Activated CD4-positive, alpha-beta T cell treated with anti-CD3 and anti-CD28 coated beads for 36 hours (primary cell): ENCODE data around the gene TBRG1. TPM values are rescaled to one million over a fixed set of nuclear protein-coding genes. Genes with fewer than 3 reads are reported as not detected.

Experiments
- ATAC-seq: fragments of 200-7000 bp; cut with Tn5 transposase; one replicate; pipeline ENCODE4 v1.10.0; 2021; ENCODE audit warnings: mild to moderate bottlenecking, moderate library complexity
- CTCF ChIA-PET: fragments of 350-600 bp; sonication (Branson Sonifier 250); formaldehyde crosslinking; loops from one replicate; lab custom pipeline; 2021; ENCODE audit warnings: antibody characterized with exemption; lab: Charles Lee
- POLR2A ChIA-PET: fragments of 350-600 bp; sonication (Branson Sonifier 250); formaldehyde crosslinking; loops from one replicate; lab custom pipeline; 2021; ENCODE audit warnings: antibody characterized with exemption, inconsistent platforms; lab: Charles Lee
- DNase-seq: peaks from one replicate; pipeline ENCODE4 v3.0.0-alpha.2; 2020
- H3K27ac Mint-ChIP-seq: one replicate; pipeline ENCODE4 v1.8.0; 2021; ENCODE audit warnings: mixed read lengths
- H3K27me3 Mint-ChIP-seq: one replicate; pipeline ENCODE4 v1.8.0; 2021; ENCODE audit warnings: mixed read lengths
- H3K36me3 Mint-ChIP-seq: one replicate; pipeline ENCODE4 v1.8.0; 2021; ENCODE audit warnings: low read depth, mixed read lengths
- H3K4me1 Mint-ChIP-seq: one replicate; pipeline ENCODE4 v1.8.0; 2021; ENCODE audit warnings: mixed read lengths
- H3K4me3 Mint-ChIP-seq: one replicate; pipeline ENCODE4 v1.8.0; 2021; ENCODE audit warnings: mild to moderate bottlenecking, moderate library complexity, mixed read lengths
- H3K9me3 Mint-ChIP-seq: one replicate; pipeline ENCODE4 v1.8.0; 2021; ENCODE audit warnings: low read depth, mixed read lengths
- intact Hi-C, 2 experiments: fragments of 100-400 bp; cut with DNase I in 1 of 2; cut with micrococcal nuclease in 1 of 2; formaldehyde crosslinking; loops; one replicate each; pipeline versions ENCODE4 v1.14.2 to v1.15.1; 2022 to 2024; cut with DNase I, micrococcal nuclease
- total RNA-seq, 2 experiments: library from RNA; stranded (reverse); gene quantifications; one replicate each; pipeline ENCODE4 v1.2.3, GENCODE V29; 2021

TBRG1 gene, protein sequence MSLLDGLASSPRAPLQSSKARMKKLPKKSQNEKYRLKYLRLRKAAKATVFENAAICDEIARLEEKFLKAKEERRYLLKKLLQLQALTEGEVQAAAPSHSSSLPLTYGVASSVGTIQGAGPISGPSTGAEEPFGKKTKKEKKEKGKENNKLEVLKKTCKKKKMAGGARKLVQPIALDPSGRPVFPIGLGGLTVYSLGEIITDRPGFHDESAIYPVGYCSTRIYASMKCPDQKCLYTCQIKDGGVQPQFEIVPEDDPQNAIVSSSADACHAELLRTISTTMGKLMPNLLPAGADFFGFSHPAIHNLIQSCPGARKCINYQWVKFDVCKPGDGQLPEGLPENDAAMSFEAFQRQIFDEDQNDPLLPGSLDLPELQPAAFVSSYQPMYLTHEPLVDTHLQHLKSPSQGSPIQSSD
- 10 to 100 TPM; 29.6 to 40.6 TPM for total RNA-seq

DNA sequence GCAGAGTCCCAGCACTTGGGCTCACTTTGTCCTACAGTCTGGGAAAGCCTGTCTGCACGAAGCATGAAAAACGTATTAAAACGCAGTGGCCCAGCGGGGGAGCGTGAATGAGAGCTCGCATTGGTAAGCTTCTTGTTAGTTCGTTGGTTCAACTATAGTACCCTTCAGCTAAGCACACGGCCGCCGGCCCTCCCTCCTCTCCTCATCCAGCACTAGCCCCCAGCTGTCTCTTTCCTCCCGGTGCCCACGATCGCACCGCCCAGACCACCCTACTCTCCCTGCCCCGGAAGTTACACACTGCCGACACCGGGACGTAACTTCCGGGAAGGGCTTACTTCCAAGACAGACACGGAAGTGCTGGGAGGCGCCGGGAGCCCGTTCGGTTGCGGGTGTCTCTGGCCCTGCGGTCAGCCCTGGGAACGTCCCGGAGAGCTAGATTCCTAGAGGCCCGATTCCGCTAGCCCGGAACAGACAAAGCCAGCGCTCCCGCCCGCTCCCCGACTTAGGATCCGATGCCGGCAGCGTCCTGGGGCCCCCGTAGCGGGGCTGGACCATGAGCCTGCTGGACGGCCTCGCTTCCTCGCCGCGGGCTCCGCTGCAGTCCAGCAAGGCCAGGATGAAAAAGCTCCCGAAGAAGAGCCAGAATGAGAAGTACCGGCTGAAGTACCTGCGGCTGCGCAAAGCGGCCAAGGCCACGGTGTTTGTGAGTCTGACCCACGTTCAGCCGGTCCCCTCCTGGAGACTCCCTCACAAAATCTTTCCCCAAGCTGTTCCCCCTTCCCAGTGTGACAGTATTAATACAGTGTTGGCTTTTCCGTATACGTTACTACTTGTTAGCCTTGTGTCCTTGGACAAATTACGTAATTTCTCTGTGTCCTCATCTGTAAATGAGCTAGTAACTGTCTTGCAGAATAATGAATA, at the start of gene TBRG1:
Gene TBRG1, plus strand, starts transcription at position 334 of the 921 bp plus-strand sequence. Its CDS starts 220 bp downstream, at position 554.
- intact Hi-C loops: loop anchor here (1.0 to 10.0 kb wide), 10 partner anchors 51 to 1592 kb away; partner anchors contain the start of genes SIAE (in 2 of the 2), SPA17 (in 2 of the 2), CCDC15 (in 1 of the 2) and ESAM (in 1 of the 2)
- POLR2A ChIA-PET: interaction anchor here (0.6 to 0.8 kb wide), 3 partner anchors 254 to 968 kb away, joined by 3 to 6 read pairs (median 3); no protein-coding TSS in a partner anchor
- Mint-ChIP-seq H3K4me3 (peak within 1 kb of the TSS; percentile 93), H3K36me3 (peaks cover 26% of the 10 kb centered on the region), H3K4me1 (peaks cover 22% of the 10 kb centered on the region), H3K27me3 (peaks cover 5% of the 10 kb centered on the region), H3K9me3 (no peaks in the 10 kb centered on the region), H3K27ac (peak within 1 kb of the TSS; percentile 95)
- CTCF ChIA-PET: interaction anchor here (0.5 to 1.7 kb wide), 8 partner anchors 10 to 214 kb away, joined by 3 to 7 read pairs (median 4); no protein-coding TSS in a partner anchor
- ATAC-seq (peak; percentile 99), DNase-seq (peak; percentile 87)

DNA sequence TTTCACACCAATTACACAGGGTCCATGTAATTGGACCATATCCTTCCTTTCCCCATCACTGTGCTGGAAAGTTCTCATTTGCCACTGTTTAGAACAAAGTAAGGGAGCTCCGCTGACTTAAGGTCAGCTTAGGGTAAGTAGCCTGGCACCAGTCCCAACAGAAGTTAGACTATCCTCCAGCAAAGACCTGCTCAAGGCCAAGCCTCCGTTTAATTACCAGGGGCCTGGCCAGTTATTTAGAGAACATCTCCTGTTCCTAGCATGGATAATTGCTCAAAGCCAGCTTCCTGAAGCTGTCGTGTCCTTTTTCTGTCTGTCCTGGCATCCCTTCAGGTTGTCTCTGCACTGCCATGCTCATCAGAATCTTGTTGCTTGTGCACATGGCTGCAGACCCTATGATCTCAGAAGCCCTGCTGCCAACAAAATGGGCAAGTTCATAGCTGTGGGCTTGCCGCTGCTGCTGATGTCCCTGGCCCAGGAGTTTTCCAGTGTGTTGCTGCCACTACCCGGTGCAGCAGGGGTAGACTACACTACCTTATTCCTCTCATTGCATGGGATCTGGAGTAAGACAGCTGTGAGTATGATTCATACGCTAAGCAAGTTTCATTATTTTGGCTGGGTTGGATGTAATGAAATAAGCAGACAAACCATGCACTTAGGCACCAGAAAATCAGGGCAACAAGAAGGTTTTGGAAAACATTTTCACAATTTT, 44.8 kb upstream of the TBRG1 start:
- no peak for ATAC-seq
- no peaks in the 10 kb centered on the region for H3K9me3 Mint-ChIP-seq
- H3K4me1 Mint-ChIP-seq: no peaks in the 10 kb centered on the region
- DNase-seq: no peak
- CTCF ChIA-PET: interaction anchor here (0.7 to 1.7 kb wide), 4 partner anchors 8 to 1790 kb away, joined by 3 to 7 read pairs (median 4); no protein-coding TSS in a partner anchor
- peaks cover 17% of the 10 kb centered on the region for H3K27me3 Mint-ChIP-seq
- no peak overlapping the region for H3K27ac Mint-ChIP-seq
- POLR2A ChIA-PET: no interaction called here
- H3K4me3 Mint-ChIP-seq: no peak overlapping the region
- no peaks in the 10 kb centered on the region for H3K36me3 Mint-ChIP-seq
- intact Hi-C loops: no loop called here

DNA sequence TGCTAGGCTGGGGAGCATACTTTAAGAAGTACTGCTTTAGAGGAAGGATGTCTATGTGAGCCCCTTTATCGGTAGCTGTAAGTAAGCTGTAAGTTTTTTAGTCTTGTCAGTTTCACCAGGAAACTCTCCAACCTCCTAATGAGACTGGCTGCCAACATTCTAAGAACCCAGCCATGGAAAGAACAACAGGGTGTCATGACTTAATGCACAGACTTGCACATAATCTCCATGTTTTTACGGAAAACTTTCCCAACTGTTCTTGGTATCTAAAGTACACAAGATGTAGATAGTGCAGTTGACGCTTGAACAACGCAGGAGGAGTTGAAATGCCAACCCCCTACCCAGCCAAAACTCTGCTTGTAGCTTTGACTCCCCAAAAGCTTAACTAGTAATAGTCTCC, 43.9 kb upstream of the TBRG1 start:
- intact Hi-C loops: no loop called here
- H3K9me3 Mint-ChIP-seq: no peaks in the 10 kb centered on the region
- H3K27me3 Mint-ChIP-seq: peaks cover 12% of the 10 kb centered on the region
- H3K4me1 Mint-ChIP-seq: no peaks in the 10 kb centered on the region
- DNase-seq (no peak), ATAC-seq (no peak)
- CTCF ChIA-PET: no interaction called here
- no peak overlapping the region for H3K4me3 Mint-ChIP-seq
- H3K36me3 Mint-ChIP-seq: no peaks in the 10 kb centered on the region
- POLR2A ChIA-PET: no interaction called here
- no peak overlapping the region for H3K27ac Mint-ChIP-seq

DNA sequence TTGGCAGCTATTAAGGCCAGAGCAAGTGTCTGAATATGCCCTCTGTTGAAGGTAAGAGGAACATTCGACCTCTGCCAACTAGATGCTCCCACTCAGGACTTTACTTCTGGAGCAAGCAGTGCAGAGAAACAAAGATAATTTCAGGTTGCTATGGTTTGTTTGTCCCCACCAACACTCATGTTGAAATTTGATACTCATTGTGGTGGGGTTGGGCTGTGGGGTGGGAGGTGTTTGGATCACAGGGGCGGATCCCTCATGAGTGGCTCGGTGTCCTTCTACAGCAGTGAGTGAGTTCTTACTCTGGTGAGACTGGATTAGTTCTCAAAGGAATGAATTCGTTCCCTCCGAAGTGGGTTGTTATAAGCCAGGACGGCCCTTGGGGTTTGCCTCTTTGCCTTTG, 40.8 kb upstream of the TBRG1 start:
- H3K36me3 Mint-ChIP-seq: no peaks in the 10 kb centered on the region
- no peak for ATAC-seq
- CTCF ChIA-PET: no interaction called here

DNA sequence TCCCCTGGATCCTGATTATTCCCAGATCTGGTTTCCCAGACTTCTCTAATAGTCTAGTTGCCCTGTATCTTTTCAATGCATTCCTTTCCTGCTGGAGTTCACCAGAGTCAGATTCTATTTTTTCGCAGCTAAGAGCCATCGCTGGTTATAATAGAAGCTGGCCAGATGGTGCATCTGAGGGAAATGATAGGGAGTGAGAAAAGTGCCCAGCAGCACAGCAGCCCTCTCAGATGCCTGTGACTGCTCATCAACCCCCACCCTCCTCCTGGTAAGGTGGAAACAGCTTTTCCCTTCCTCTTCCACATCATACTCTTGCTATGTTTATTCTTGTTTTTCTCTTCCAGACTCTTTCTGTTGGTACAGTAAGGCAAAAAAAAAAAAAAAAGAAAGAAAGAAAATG, 40.1 kb upstream of the TBRG1 start:
- CTCF ChIA-PET: interaction anchor here (0.6 to 4.0 kb wide), 4 partner anchors 37 to 167 kb away, joined by 3 to 28 read pairs (median 3); no protein-coding TSS in a partner anchor

More for the DNA sequence above, 40.8 kb upstream of the TBRG1 start:
- Mint-ChIP-seq H3K4me3 (no peak overlapping the region), H3K27me3 (peaks cover 6% of the 10 kb centered on the region), H3K4me1 (no peaks in the 10 kb centered on the region), H3K9me3 (no peaks in the 10 kb centered on the region), H3K27ac (no peak overlapping the region)
- POLR2A ChIA-PET: no interaction called here
- intact Hi-C loops: no loop called here
- no peak for DNase-seq

DNA sequence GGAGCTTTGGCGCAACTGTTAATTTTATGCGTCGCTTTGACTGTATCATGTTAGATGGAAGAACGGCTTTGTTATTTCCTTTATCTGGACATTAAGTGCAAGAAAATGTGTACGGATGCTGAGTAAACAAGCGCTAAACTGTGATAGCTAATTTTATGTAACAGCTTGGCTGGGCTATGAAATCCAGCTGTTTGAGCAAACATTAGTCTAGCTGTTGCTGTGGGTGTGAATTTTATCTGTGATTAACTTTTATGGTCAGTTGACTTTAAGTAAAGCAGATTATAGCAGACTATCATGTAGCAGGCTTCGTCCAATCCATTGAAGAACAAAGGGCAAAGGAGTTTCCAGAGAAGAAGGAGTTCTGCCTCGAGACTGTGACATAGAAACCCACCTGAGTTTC, 38.9 kb upstream of the TBRG1 start:
- intact Hi-C loops: no loop called here
- Mint-ChIP-seq H3K27me3 (peaks cover 14% of the 10 kb centered on the region), H3K36me3 (no peaks in the 10 kb centered on the region), H3K27ac (no peak overlapping the region), H3K4me3 (no peak overlapping the region), H3K9me3 (no peaks in the 10 kb centered on the region), H3K4me1 (no peaks in the 10 kb centered on the region)
- ChIA-PET POLR2A (no interaction called here), CTCF (interaction anchor here (0.9 to 4.0 kb wide), 5 partner anchors 22 to 182 kb away, joined by 3 to 28 read pairs (median 9); no protein-coding TSS in a partner anchor)
- ATAC-seq (no peak), DNase-seq (no peak)

More for the DNA sequence above, 40.1 kb upstream of the TBRG1 start:
- no peak for ATAC-seq
- POLR2A ChIA-PET: no interaction called here
- Mint-ChIP-seq H3K4me3 (no peak overlapping the region), H3K4me1 (no peaks in the 10 kb centered on the region), H3K9me3 (no peaks in the 10 kb centered on the region), H3K36me3 (no peaks in the 10 kb centered on the region), H3K27ac (no peak overlapping the region), H3K27me3 (peaks cover 10% of the 10 kb centered on the region)
- intact Hi-C loops: no loop called here
- DNase-seq: no peak

DNA sequence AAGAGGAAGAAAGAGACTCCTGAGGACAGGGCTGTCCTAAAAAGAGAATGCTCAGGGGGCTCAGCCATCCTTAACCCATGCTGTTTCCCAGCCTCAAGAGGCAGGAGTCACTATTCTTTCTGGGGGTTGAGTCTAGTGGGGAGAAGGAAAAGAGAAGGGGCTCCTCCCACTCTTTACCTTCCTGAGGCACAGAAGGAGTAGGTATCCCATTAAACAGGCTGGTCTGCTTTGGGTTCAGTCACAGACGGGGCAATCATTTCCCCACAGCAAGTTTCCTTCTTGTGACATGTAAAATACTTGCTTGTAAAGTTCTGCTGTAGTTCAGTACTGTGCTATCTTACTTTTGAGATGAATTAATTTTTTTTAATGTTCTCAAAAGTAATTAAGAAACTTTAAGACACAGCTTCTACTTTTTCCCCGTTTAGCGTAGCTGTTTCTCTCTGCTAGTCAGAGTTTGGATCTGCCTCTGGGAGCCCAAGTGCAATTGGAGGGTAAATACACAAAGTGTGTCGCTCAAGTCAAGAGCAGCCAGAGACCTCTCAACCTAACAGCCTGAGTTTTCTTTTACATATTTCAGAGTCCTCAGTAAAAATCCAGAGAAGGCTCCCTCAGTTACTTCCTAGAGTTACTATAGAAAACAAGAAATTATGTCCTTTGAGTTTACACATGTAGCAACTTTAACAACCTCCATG, 37.8 kb upstream of the TBRG1 start:
- intact Hi-C loops: loop anchor here (5.0 kb wide), 2 partner anchors 183 to 513 kb away; no protein-coding TSS in a partner anchor
- H3K36me3 Mint-ChIP-seq: no peaks in the 10 kb centered on the region
- ChIA-PET CTCF (interaction anchor here (0.6 to 4.0 kb wide), 8 partner anchors 9 to 183 kb away, joined by 3 to 28 read pairs (median 3); no protein-coding TSS in a partner anchor), POLR2A (no interaction called here)
- H3K27me3 Mint-ChIP-seq: peaks cover 14% of the 10 kb centered on the region
- DNase-seq (no peak), ATAC-seq (no peak)
- no peak overlapping the region for H3K27ac Mint-ChIP-seq
- H3K4me3 Mint-ChIP-seq: no peak overlapping the region
- no peaks in the 10 kb centered on the region for H3K4me1 Mint-ChIP-seq
- H3K9me3 Mint-ChIP-seq: no peaks in the 10 kb centered on the region

DNA sequence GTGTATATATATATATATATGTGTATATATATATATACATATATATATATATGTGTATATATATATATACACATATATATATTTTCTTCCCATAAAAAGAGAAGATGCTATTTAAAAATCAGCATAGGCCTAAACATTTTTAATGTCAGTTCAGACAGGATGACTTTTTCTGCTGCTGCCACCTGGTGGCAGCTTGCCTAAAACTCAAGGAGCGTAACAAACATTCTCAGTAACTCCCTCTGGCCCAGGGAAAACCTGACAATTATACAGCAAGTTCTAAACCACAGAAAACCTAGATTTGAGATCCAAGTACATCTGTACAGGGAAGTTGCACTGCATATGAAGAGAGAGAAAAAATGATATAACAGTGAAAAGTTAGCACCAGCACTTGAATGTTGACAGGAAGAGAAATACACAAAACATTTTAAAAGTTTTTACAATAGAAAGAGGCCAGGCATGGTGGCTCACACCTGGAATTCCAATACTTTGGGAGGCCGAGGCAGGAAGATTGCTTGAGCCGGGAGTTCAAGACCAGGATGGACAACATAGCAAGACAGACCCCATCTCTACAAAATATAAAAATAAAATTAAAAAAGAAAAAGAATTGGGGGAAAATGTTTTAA, 36.3 kb upstream of the TBRG1 start:
- H3K4me3 Mint-ChIP-seq: no peak overlapping the region
- ATAC-seq: no peak
- H3K27ac Mint-ChIP-seq: no peak overlapping the region
- intact Hi-C loops: loop anchor here (1.0 to 5.0 kb wide), 5 partner anchors 171 to 515 kb away; no protein-coding TSS in a partner anchor
- POLR2A ChIA-PET: no interaction called here
- no peaks in the 10 kb centered on the region for H3K4me1 Mint-ChIP-seq
- no peaks in the 10 kb centered on the region for H3K9me3 Mint-ChIP-seq
- peak; percentile 71 for DNase-seq
- H3K27me3 Mint-ChIP-seq: peaks cover 11% of the 10 kb centered on the region
- CTCF ChIA-PET: interaction anchor here (0.5 to 4.0 kb wide), 7 partner anchors 9 to 320 kb away, joined by 3 to 28 read pairs (median 7); no protein-coding TSS in a partner anchor
- no peaks in the 10 kb centered on the region for H3K36me3 Mint-ChIP-seq

DNA sequence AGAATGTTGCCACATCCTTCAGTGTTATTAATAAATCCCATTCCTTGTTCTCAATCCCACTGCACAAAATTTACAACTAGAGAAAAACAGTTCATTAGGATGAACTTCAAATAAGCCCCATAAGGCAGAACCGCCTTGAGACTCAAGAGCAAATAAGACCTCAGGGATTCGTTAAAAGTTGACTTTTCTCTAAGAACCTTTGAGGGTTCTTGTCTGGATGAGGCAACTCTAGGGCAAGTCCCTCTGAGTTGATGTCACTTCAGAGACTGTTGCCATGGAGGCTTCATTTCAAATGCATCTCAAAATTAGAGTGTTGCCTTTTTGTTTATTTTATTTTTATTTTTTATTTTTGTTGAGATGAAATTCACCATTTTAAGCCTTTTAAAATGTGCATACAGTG, 31.2 kb upstream of the TBRG1 start:
- DNase-seq (no peak), ATAC-seq (no peak)
- no peak overlapping the region for H3K27ac Mint-ChIP-seq
- POLR2A ChIA-PET: no interaction called here
- H3K9me3 Mint-ChIP-seq: no peaks in the 10 kb centered on the region
- no peaks in the 10 kb centered on the region for H3K36me3 Mint-ChIP-seq
- H3K4me1 Mint-ChIP-seq: no peaks in the 10 kb centered on the region
- CTCF ChIA-PET: interaction anchor here (1.6 kb wide), 1 partner anchor 175 kb away, joined by 6 read pairs; no protein-coding TSS in a partner anchor
- intact Hi-C loops: no loop called here
- peaks cover 17% of the 10 kb centered on the region for H3K27me3 Mint-ChIP-seq
- H3K4me3 Mint-ChIP-seq: no peak overlapping the region

DNA sequence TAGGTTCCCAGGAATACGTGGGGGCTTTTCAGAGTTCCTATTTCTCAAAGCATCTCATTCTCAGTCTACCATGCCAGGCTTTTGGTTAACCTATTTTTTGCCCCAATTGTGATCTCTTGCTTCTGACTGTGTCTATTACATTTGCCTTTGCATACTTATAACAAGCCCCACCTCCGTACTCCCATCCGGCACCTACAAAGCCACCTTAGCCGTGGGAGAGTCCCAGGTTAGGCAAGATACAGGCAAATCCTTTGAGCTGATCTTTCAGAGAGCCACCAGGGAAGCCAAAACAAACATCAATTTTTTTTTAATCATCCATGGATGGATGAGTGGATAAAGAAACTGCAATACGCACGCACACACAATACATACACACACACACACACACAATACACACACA, 30.0 kb upstream of the TBRG1 start:
- ATAC-seq (no peak), DNase-seq (no peak)
- Mint-ChIP-seq H3K4me3 (no peak overlapping the region), H3K27ac (no peak overlapping the region), H3K9me3 (no peaks in the 10 kb centered on the region), H3K36me3 (no peaks in the 10 kb centered on the region), H3K4me1 (no peaks in the 10 kb centered on the region), H3K27me3 (peaks cover 17% of the 10 kb centered on the region)
- CTCF ChIA-PET: interaction anchor here (0.6 kb wide), 2 partner anchors 171 to 591 kb away, joined by 3 read pairs; no protein-coding TSS in a partner anchor
- intact Hi-C loops: no loop called here
- POLR2A ChIA-PET: no interaction called here
